GM21515 (cell line): Measurements from ENCODE around the gene OSBPL5.

Source experiments
- ATAC-seq: cut with Tn5 transposase; IDR thresholded peaks from one replicate; pipeline ENCODE4 v1.9.1; 2021; ENCODE audit not compliant: unreplicated experiment

Gene OSBPL5

DNA sequence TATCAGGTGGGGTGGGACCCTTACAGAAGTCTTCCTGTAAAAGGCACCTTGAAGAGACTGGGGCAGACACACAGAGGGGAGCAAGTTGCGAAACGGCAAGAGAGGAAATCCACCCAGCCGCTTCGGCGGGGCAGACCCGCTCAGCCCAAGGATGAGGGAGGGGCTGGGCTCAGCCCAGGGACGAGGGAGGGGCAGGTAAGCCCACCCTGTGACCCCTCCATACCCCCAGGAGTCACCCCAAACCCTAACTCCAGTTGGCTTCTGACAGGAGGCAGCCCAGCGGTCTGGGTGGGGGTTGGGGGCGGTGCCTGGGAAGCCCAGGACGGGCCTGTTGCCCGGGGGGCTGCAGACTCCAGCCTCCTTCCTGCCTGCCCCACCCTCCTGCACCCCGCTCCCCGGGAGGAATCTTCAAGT is 965 bp downstream of the OSBPL5 start:
- no peak for ATAC-seq

- no peak for ATAC-seq
Observed at GRCh38 chr11:3163241-3163981, 1.7 kb downstream of the OSBPL5 start.

DNA sequence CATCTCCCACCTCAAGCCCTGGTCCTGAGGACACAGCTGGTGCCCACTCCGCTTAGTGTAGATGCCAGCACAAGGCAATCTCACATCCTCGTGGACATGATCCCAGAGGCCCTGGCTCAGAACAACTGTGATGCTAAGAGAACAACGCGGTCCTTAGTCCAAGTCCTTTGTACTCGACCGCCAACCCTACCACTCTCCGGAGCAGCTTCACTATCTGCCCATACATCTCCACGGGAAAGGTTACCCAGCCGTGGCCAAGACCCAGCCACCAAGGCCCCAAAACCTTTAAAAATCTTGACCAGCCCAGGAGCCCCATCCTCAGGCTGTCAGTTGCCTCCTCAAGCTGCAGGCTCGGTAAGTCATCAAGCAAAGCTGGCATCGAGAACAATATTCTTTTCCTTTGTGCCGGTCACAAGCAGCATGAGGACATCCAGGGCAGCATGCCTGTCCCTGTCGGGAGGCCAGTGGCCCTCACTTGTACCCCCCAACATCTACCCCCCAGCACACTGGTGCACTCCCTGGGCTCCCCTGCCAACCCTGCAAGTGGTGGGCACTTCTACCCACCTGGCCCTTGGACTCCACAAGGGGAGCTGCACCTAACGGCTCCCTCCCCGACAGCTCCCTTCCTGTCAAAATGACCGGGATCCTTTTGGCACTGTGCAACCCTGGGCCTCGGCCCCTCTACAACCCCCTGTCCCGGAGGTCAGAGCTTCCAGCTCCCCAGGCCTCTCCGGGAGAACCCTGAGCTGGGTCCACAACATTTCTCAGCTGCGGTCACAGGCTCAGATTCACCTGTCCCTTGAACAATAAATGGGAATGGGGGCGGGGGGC is 2.5 kb downstream of the OSBPL5 start:
- no peak for ATAC-seq

- no peak for ATAC-seq
Observed at GRCh38 chr11:3161720-3162409, 3.2 kb downstream of the OSBPL5 start.

DNA sequence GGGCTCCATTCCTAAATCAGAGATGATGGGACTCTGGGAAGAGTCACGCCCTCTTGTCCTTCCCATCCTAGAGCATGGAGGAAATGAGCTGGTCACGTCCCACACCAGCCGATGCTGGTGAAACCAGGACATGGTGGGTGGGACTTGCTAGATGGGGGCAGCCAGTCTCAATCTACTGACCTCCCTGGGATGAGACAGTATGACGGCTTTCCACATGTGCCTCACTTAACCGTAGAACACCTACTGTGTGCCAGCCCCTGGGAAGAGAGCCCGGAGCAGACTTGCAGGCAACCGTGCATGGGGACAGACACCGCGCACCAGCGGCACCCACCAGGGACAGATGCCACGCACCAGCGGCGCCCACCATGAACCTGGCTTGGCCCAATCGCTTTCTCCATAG is 3.8 kb downstream of the OSBPL5 start:
- no peak for ATAC-seq

DNA sequence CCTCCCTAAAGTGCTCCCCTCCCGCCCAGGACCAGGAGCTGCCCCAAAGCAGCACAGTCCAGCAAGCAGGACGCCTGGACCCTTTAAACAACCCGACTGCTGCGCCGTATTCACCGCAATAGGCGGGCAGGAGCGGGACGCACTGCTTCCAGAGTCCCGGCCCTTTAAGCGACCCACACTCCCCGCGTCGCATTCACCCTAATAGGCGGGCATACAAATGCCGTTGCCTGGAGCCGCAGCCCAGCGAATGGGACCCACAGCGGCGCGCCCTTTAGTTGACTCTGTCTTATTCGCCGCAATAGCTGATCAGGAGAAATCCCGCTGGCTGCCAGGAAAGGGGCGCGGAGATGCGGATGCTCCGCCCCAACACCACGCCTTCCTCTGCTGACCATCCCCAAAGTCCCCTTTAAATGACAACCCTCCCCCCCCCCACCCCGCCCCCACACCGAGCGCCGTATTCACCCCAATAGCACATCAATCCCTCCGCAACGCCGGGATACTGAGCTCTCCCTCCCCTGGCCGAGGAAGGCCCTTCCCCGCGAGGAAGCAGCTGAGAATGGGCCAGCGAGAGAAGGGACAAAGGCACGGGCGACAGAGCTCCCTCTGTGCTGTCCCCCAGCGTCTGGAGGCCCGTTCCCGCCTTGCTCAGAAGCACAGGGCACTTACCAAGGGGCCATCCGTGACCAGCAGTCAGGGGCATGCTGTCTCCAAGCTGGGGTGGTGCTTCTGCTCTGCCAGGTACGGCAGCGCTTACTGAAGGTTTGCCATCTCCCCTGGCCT is 4.7 kb downstream of the OSBPL5 start:
- no peak for ATAC-seq

- no peak for ATAC-seq
Observed at GRCh38 chr11:3159296-3160190, 5.6 kb downstream of the OSBPL5 start.

GRCh38 chr11:3158821-3159220 is 6.3 kb downstream of the OSBPL5 start:
- ATAC-seq = no peak

- ATAC-seq = no peak
Observed at GRCh38 chr11:3158131-3158591, 6.9 kb downstream of the OSBPL5 start.

DNA sequence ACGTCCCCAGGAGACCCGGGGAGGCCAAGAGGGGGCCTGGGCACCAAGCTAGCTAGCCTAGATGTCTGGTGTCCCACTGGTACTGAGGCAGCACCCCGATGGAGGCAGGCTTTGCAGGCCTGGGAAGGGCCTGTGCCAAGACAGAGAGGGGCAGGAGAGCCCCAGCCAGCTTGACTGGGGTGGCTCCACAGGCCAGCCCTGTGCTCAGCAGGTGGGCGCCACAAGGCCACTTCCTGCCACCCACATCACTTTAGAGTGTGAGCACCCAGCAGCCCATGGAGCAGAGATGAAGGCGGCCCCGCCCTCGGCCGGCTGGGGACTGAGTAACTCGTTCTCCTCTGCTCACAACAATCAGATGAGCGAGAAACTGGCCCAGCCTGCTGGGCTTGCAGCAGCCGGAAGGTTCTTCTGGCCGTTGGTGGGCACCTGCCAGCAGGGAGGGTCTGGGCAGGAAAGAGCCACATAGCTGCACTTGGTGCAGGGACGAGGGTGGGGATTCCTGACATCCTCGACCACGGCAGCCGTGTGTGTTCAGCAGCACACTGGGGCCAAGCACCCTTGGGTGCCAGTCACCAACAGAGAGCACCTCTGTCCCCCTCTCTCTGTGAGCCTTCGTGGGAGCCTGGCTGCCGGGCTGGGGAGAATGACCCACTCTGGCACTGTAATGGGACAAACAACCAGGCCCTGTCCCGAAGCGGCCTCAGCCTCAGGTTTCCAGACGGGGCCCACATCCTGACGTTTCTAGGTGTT is 7.6 kb downstream of the OSBPL5 start:
- no peak for ATAC-seq

DNA sequence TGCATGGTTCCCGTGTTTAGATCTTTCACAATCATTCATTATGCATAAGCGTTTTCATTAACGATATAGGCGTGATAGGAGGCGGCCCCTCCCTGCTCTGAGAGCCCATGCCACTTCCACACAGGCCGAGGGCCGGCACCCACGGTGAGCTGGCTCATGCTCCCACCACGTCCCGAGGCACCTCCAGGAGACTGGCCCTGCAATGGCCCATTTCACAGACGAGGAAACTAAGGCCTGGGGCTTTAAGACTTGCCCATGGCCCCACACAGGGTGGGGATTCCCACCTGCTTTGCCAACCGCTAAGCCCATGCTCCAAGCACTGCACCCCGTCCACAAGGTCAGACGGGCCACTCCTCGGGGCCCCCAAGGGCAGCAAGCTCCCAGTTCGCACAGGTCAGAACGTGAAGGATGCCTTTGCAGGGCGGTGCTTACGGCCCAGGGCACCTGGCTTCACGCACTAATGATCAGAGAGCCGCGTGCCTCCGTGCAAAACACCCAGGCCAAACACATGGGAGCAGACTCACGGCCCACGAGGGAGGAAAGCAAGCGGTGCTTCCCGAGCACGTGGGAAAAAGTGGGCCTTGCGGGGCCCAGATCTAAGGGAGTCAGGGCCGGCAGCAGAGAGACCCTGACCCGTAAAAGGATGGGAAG is 8.3 kb downstream of the OSBPL5 start:
- ATAC-seq = no peak

DNA sequence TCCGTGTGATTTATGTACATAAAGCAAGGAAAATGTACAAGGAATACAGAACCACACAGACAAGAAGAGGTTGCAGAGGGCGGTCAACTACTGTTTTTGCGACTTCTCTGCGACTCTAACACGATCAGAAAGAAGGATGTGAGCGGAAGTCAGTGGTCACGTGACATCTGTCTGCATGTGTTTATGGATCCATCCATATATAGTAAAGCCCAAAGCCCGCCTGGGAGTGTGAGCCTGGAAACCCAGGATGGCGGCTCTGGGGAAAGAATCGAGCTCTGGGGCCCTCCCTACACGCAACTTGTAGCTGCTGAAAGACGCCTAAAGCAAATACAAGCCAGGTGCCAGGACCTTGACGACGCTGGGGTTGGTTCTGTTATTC is 8.8 kb downstream of the OSBPL5 start:
- ATAC-seq = no peak

DNA sequence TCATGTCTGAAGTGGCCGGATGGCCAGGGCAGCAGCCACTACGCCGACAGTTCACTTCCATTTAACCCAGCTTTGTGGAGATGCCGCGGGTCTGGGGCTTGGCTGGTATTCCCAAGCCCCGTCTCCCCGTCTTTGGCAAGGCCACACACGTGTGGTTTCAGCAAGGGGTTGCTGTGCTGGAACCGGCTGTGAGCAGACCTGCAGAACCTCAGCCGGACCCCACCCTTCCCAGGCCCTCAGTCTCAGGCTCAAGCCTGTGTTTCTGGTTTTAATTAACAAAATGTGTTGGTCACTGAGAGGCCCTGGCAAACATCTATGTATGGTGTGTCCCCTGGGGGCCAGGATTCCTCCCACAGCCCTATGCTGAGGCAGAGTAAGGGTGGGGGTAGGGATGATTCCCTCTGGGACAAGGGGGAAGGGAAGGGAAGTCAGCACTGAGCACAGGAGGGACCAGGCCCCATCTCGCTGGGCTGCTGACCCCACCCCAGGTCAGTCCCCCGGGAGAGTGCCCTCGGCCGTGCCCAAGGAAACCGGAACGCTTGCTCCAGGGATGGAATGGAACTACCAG is 9.3 kb downstream of the OSBPL5 start:
- ATAC-seq = no peak

- no peak for ATAC-seq
Observed at GRCh38 chr11:3155216-3155615, 9.9 kb downstream of the OSBPL5 start.

DNA sequence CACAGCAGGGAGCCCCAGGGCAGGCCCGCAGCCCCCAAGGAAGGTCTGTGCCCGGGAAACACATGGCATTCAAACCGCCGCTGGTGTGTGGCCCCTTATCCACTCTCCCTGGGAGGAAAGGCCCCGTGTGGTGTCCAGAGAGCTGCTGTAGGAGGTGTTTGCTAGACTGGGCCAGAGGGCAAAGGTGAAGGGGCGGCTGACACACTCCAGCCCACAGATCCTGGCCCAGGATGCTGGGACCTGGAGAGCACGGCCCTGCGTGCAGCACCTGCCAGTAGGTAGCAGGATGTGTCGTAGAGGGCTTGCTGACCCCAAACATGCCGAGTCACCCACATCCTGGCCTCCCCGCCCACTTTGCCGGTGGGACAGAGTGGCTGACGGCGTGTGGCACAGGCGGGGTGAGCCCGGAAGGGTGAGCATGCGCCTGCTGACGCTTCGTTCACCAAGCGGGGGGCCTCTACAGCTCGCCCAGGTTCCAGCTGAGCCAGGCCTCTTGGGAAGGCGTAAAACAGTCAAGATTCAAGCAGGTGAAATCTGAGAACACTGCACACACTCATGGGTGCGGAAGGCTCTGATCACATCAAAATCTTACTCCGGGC is 11.0 kb downstream of the OSBPL5 start:
- ATAC-seq = no peak

DNA sequence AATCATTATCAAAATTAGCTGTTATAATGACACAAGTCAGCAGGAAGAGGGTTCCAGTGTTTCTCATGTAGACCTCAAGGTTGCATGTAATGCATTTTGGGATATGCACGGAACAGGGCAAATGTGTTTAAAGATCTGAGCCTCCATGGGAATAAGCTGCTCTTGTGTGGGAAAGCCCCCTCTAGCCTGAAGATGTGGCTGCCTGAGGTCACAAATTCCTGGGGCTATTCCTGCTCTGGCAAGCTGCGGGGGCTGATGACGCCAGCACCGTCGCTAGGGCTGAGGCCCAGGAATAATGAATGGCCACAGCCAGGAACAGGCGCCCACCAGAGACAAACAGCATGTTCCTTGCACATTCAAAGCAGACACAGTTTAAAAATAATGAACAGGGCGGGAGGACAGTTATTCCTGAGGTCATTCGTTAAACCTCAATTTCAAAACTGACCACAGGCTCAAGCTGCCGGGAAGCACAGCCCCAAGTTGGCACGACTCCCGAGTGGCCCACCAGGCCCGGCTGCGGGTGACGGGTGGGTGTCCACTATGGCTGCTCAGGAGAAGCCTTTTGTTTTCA is 11.7 kb downstream of the OSBPL5 start:
- ATAC-seq = no peak

DNA sequence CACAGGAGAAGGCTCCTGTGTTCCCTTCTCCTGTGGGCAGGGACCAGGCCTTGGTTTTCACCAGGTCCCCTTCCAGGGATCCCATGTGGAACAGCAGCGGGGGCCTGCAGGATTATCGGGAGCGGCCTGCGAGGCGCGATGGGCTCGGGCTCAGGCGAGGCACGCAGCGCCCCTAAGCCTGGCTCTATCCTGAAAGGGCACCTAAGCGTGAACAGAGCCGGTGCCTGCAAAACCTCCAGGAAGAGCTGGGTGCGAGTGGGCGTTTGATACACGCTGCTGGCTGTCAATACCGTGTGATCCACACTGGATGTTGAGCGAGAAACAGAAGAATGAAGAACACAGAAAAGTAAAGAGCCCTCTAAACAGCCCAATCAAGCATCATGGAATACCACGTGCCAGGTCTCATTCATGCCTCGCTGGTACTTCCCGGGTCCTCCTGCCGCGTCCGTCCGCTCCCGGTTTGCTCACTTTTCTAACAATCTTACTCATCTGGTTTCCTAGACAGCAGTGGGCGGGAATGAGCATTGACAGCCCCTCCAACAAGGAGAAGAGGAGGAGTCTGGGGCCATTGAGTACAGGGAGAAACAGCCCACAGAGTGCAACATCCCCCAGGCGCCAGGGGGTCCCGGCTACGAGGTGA is 12.5 kb downstream of the OSBPL5 start:
- no peak for ATAC-seq
